HepG2 (cell line): ENCODE data around the gene TP53TG5. TPM values are rescaled to one million over a fixed set of nuclear protein-coding genes. Genes with fewer than 3 reads are reported as not detected.

Experiments
- ATAC-seq: fragments of 200-7000 bp; cut with Tn5 transposase; 3 replicates; pipeline ENCODE4 v1.9.1; 2020; ENCODE audit warnings: mild to moderate bottlenecking, moderate library complexity
- BruUV-seq: library from RNA; stranded (reverse); fragments of 400-500 nt; replicated peaks from 2 replicates; lab custom pipeline; 2021; lab: Mats Ljungman, UMichigan
- CTCF ChIA-PET: fragments of 300-600 bp; formaldehyde crosslinking; extraction: SDS; loops from one replicate; lab custom pipeline; 2021; ENCODE audit warnings: low total read pairs, inconsistent platforms, low intra/inter-chr PET ratio; lab: Yijun Ruan, JAX
- POLR2A ChIA-PET: fragments of 350-600 bp; sonication (Branson Sonifier 250); formaldehyde crosslinking; loops from one replicate; lab custom pipeline; 2020; ENCODE audit warnings: antibody characterized with exemption, inconsistent platforms; lab: Yijun Ruan, JAX
- DNase-seq: peaks from one replicate; pipeline ENCODE4 v3.0.0-alpha.2; 2015; ENCODE audit warnings: low spot score
- FAIRE-seq: peaks from 3 replicates; lab custom pipeline; 2011; peaks lifted over from hg19 to GRCh38; lab: Jason Lieb, UNC
- H2AFZ ChIP-seq: one replicate; pipeline ENCODE4 v1.6.1; 2011; ENCODE audit warnings: low read length, inconsistent platforms
- H3K27ac ChIP-seq: fragments of 300-600 bp; 3 replicates; pipeline ENCODE4 v1.8.0; 2011; ENCODE audit warnings: mixed run types, mild to moderate bottlenecking, mixed read lengths, low read length, inconsistent platforms; ENCODE audit not compliant: insufficient read depth; ENCODE audit errors: extremely low read length
- H3K27me3 ChIP-seq, 2 experiments: fragments of 200-600 bp in 1 of 2; 2 replicates in 1 of 2; 3 replicates in 1 of 2; pipeline versions ENCODE4 v1.6.0 to v1.8.0; 2011; ENCODE audit warnings: low read length in 2 of 2, mild to moderate bottlenecking in 2 of 2, moderate library complexity in 2 of 2, inconsistent platforms in 1 of 2; ENCODE audit not compliant: insufficient read depth in 2 of 2, control insufficient read depth in 1 of 2
- H3K36me3 ChIP-seq, 2 experiments: fragments of 200-600 bp in 1 of 2; replicated peaks in 1 of 2; 2 replicates in 1 of 2; 3 replicates in 1 of 2; pipeline versions ENCODE4 v1.5.1 to v1.8.0; 2011; ENCODE audit warnings: low read length in 2 of 2, inconsistent platforms in 1 of 2; ENCODE audit not compliant: insufficient read depth in 2 of 2, control insufficient read depth in 1 of 2
- H3K4me1 ChIP-seq: 2 replicates; pipeline ENCODE4 v1.5.1; 2012; ENCODE audit warnings: low read length, inconsistent platforms; ENCODE audit not compliant: insufficient read depth
- H3K4me2 ChIP-seq: 2 replicates; pipeline ENCODE4 v1.6.0; 2011; ENCODE audit warnings: low read depth, low read length, inconsistent platforms
- H3K4me3 ChIP-seq, 3 experiments: fragments of 200-600 bp in 1 of 3; sonication (generic), shearing (Covaris generic) in 1 of 3; replicated peaks in 1 of 3; 2 replicates each; pipeline ENCODE4 v1.5.1; 2011 to 2016; ENCODE audit warnings: low read length in 3 of 3, inconsistent platforms in 2 of 3, low read depth in 2 of 3, mild to moderate bottlenecking in 2 of 3, control low read depth in 1 of 3, mixed read lengths in 1 of 3; ENCODE audit not compliant: insufficient read depth in 1 of 3
- H3K79me2 ChIP-seq: one replicate; pipeline ENCODE4 v1.6.1; 2011; ENCODE audit warnings: low read length, inconsistent platforms; ENCODE audit not compliant: insufficient read depth
- H3K9ac ChIP-seq: 2 replicates; pipeline ENCODE4 v1.6.0; 2011; ENCODE audit warnings: mild to moderate bottlenecking, low read depth, low read length, inconsistent platforms; ENCODE audit not compliant: insufficient read depth
- H3K9me3 ChIP-seq: 2 replicates; pipeline ENCODE4 v1.5.1; 2012; ENCODE audit warnings: mild to moderate bottlenecking, low read length
- H4K20me1 ChIP-seq: 2 replicates; pipeline ENCODE4 v1.6.0; 2011; ENCODE audit warnings: inconsistent platforms, mild to moderate bottlenecking, low read length, moderate library complexity; ENCODE audit not compliant: insufficient read depth
- CBX5 ChIP-seq: sonication (generic); formaldehyde crosslinking; IDR thresholded peaks from 2 replicates; pipeline ENCODE4 v1.4.0; 2020; ENCODE audit warnings: missing genetic modification reagents, borderline replicate concordance
- CSRNP1 ChIP-seq: sonication (generic); formaldehyde crosslinking; IDR thresholded peaks from 2 replicates; pipeline ENCODE4 v1.8.1; 2023; ENCODE audit warnings: mild to moderate bottlenecking, missing genetic modification reagents
- FOXP4 ChIP-seq: sonication (generic); formaldehyde crosslinking; IDR thresholded peaks from 2 replicates; pipeline ENCODE4 v1.4.0; 2020; ENCODE audit warnings: missing genetic modification reagents
- IRX3 ChIP-seq: sonication (generic); formaldehyde crosslinking; IDR thresholded peaks from 2 replicates; pipeline ENCODE4 v1.8.1; 2023; ENCODE audit warnings: mild to moderate bottlenecking, low read depth, missing genetic modification reagents, borderline replicate concordance
- NFIC ChIP-seq: IDR thresholded peaks from 2 replicates; pipeline ENCODE4 v1.6.1; 2012; ENCODE audit warnings: mild to moderate bottlenecking, low read length, inconsistent platforms
- ZMYM2 ChIP-seq: sonication (generic); formaldehyde crosslinking; IDR thresholded peaks from 2 replicates; pipeline ENCODE4 v1.8.0; 2022; ENCODE audit warnings: mild to moderate bottlenecking, missing genetic modification reagents
- ZNF225 ChIP-seq: sonication (generic); formaldehyde crosslinking; IDR thresholded peaks from 2 replicates; pipeline ENCODE4 v1.4.0; 2020; ENCODE audit warnings: mild to moderate bottlenecking, missing genetic modification reagents
- ZNF280D ChIP-seq: sonication (generic); formaldehyde crosslinking; IDR thresholded peaks from 2 replicates; pipeline ENCODE4 v1.5.1; 2020; ENCODE audit warnings: mild to moderate bottlenecking, missing genetic modification reagents
- ZNF367 ChIP-seq: sonication (generic); formaldehyde crosslinking; IDR thresholded peaks from 2 replicates; pipeline ENCODE4 v1.4.0; 2020; ENCODE audit warnings: missing genetic modification reagents, borderline replicate concordance
- WGBS: methylation state at CpG from one replicate; pipeline ENCODE4 v1.1.6; 2017; ENCODE audit warnings: low lambda C conversion rate; 5-methylcytosine and 5-hydroxymethylcytosine counted together
- in situ Hi-C: cut with HindIII; loops from 2 replicates; pipeline ENCODE4 v1.10.0; 2017; ENCODE audit warnings: low pct_unique_long_range_greater_than_20kb; ENCODE audit not compliant: extremely low pct_ligation_motif_present
- intact Hi-C: fragments of 100-400 bp; cut with micrococcal nuclease; formaldehyde crosslinking; loops from one replicate; pipeline ENCODE4 v1.10.0; 2022; ENCODE audit not compliant: unreplicated experiment
- polyA plus RNA-seq, 8 experiments: library from polyadenylated mRNA; depleted of rRNA in 3 of 8; stranded (reverse) in 7 of 8; unstranded in 1 of 8; fragments of >200 nt; fragmentation: Illumina TruSeq in 4 of 8; extraction: Trizol in 4 of 8; gene quantifications; 2 replicates each; pipeline versions ENCODE4 v1.2.1 to v1.2.3, GENCODE V29; 2011 to 2016; ENCODE audit warnings: low read depth in 4 of 8, missing spikeins in 1 of 8, mixed read lengths in 1 of 8; ENCODE audit not compliant: insufficient read depth in 1 of 8
- total RNA-seq, 5 experiments: library from RNA; depleted of rRNA; stranded (reverse); fragments of >200 nt; fragmentation: Illumina TruSeq; extraction: Trizol; gene quantifications; 2 replicates each; pipeline ENCODE4 v1.2.3, GENCODE V29; 2016; ENCODE audit warnings: low read depth in 1 of 5

The TP53TG5 gene
- total and polyA plus RNA-seq, 2 of the 13 experiments (the other 11 are each of a cell fraction or from before 2014, with no cell fraction given), result 0.11 TPM; not detected in 1

DNA sequence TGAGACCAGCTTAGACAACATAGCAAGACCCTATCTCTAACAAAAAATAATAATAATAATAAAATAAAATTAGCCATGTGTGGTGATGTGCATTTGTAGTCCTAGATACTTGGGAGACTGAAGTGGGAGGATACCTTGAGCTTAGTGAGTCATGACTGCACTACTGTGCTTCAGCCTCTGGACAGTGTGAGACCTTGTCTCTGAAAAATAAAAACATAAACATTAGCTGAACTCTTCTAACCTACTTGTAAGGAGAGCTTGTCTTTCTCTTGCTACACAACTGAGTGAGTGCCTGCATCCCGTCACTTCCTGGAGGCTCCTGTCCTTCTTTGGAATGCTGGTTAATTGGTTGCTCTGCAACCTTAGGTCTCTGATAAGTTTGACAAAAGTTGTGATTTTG, 24.8 kb upstream of the TP53TG5 start:
- DNase-seq, result no peak
- Histone ChIP-seq H3K79me2 (no peaks in the 10 kb centered on the region), H3K4me1 (peaks cover 25% of the 10 kb centered on the region), H3K9ac (no peak overlapping the region), H3K36me3 (no peaks in the 10 kb centered on the region), H3K27me3 (peaks cover 2 to 5% of the 10 kb centered on the region in 2 experiments; a peak in 2 of 5 replicates), H3K27ac (no peak overlapping the region), H2AFZ (no peak overlapping the region), H3K4me3 (no peak overlapping the region), H4K20me1 (no peaks in the 10 kb centered on the region), H3K9me3 (peaks cover 24% of the 10 kb centered on the region), H3K4me2 (no peak overlapping the region)
- ChIA-PET CTCF (no interaction called here), POLR2A (interaction anchor here (1.7 kb wide), 1 partner anchor 40 kb away, joined by 9 read pairs; the partner anchor contains the start of gene SYS1)
- WGBS, result 62% methylated on average over 1 of the region's 1 CpG
- FAIRE-seq, result no peak
- TF ChIP-seq IRX3 (no peak), NFIC (no peak), ZNF225 (CRISPR knock-in tag) (no peak), CSRNP1 (CRISPR knock-in tag) (no peak)
- ATAC-seq, result no peak
- intact Hi-C loops, result no loop called here
- in situ Hi-C loops, result no loop called here
- no TSS peak for BruUV-seq

- ChIA-PET CTCF (no interaction called here), POLR2A (no interaction called here)
- WGBS, result 72% methylated on average over 6 of the region's 6 CpGs
- ATAC-seq (no peak), FAIRE-seq (no peak), DNase-seq (no peak)
- H3K79me2 ChIP-seq, result no peaks in the 10 kb centered on the region
- H3K27ac ChIP-seq, result no peak overlapping the region
- intact Hi-C loops (no loop called here), in situ Hi-C loops (no loop called here)
- peaks cover 12% of the 10 kb centered on the region for H3K4me1 ChIP-seq
- no peaks in the 10 kb centered on the region for H4K20me1 ChIP-seq
- BruUV-seq, result no TSS peak
- no peak overlapping the region for H2AFZ ChIP-seq
- H3K36me3 ChIP-seq, result no peaks in the 10 kb centered on the region
- no peak overlapping the region for H3K4me2 ChIP-seq
- no peak overlapping the region for H3K4me3 ChIP-seq
- H3K9ac ChIP-seq, result no peak overlapping the region
- H3K9me3 ChIP-seq, result peaks cover 24% of the 10 kb centered on the region
- H3K27me3 ChIP-seq, result peaks cover 2 to 3% of the 10 kb centered on the region in 2 experiments; a peak in 1 of 5 replicates
- TF ChIP-seq ZMYM2 (CRISPR knock-in tag) (peak; percentile 60; the same call in 1 of the 2 replicates), ZNF367 (no peak), FOXP4 (CRISPR knock-in tag) (no peak), CBX5 (CRISPR knock-in tag) (peak; percentile 51; the same call in 1 of the 2 replicates), ZNF280D (CRISPR knock-in tag) (peak; percentile 98)
Measured at GRCh38 chr20:45400346-45401031, 22.4 kb upstream of the TP53TG5 start.
